Kidney (tissue), 14 donors: ENCODE measurements around the gene TEX11. TPM values are rescaled to one million over a fixed set of nuclear protein-coding genes. Genes with fewer than 3 reads are reported as not detected.
"Not testable (repeated sequence)": the region's sequence is repeated elsewhere in the genome, so short reads cannot be mapped to it uniquely, and the experiment has no call there.

ENCODE experiments used
- DNase-seq, 5 donors: peaks; one replicate each; pipeline ENCODE4 v3.0.0-alpha.2; 2013 to 2020
- FAIRE-seq: peaks from 2 replicates; lab custom pipeline; 2012; peaks lifted over from hg19 to GRCh38; lab: Jason Lieb, UNC
- H3K27ac ChIP-seq, 2 donors: one replicate each; pipeline ENCODE4 v1.7.0; 2013; ENCODE audit warnings: low read depth in 2 of 2, low read length in 2 of 2, inconsistent platforms in 1 of 2
- H3K27me3 ChIP-seq: one replicate; pipeline ENCODE4 v1.7.1; 2013; ENCODE audit warnings: low read length, inconsistent platforms; ENCODE audit not compliant: control insufficient read depth, insufficient read depth
- H3K36me3 ChIP-seq, 3 donors: one replicate each; pipeline versions ENCODE4 v1.7.0 to v1.7.1; 2013; ENCODE audit warnings: low read length in 3 of 3, control low read depth in 1 of 3, inconsistent platforms in 1 of 3; ENCODE audit not compliant: insufficient read depth in 3 of 3, control insufficient read depth in 2 of 3
- H3K4me1 ChIP-seq, 3 donors: one replicate each; pipeline versions ENCODE4 v1.7.0 to v1.7.1; 2013; ENCODE audit warnings: low read length in 3 of 3, inconsistent platforms in 1 of 3, low read depth in 1 of 3; ENCODE audit not compliant: control insufficient read depth in 2 of 3, insufficient read depth in 2 of 3
- H3K4me3 ChIP-seq, 3 donors: one replicate each; pipeline versions ENCODE4 v1.7.0 to v1.8.1; 2013; ENCODE audit warnings: low read length in 3 of 3, control low read depth in 1 of 3, inconsistent platforms in 1 of 3
- H3K9ac ChIP-seq, 3 donors: one replicate each; pipeline versions ENCODE4 v1.7.0 to v1.7.1; 2013; ENCODE audit warnings: low read length in 3 of 3, control low read depth in 1 of 3, inconsistent platforms in 1 of 3
- H3K9me3 ChIP-seq, 3 donors: one replicate each; pipeline versions ENCODE4 v1.7.0 to v1.7.1; 2013; ENCODE audit warnings: low read length in 3 of 3, control low read depth in 1 of 3, inconsistent platforms in 1 of 3; ENCODE audit not compliant: control insufficient read depth in 2 of 3, insufficient read depth in 1 of 3
- intact Hi-C: fragments of 100-400 bp; cut with DNase I; formaldehyde crosslinking; loops from one replicate; pipeline ENCODE4 v1.11.1; 2022
- polyA plus RNA-seq: library from polyadenylated mRNA; stranded (reverse); fragments of 350-450 nt; fragmentation: Illumina TruSeq; extraction: RNeasy Lipid Tissue Mini Kit (QIAGEN cat#74804); gene quantifications from one replicate; pipeline ENCODE4 v1.2.3, GENCODE V29; 2014; ENCODE audit warnings: low read depth, low replicate concordance; ENCODE audit not compliant: insufficient read depth
- total RNA-seq: library from RNA; stranded (reverse); fragmentation: NEBNext Ultra II Directional; extraction: Animal tissue kit (Norgen Biotek cat#: 25700); gene quantifications from one replicate; pipeline ENCODE4 v1.2.1, GENCODE V29; 2021
- TF ChIP-seq, protein P1 (sequence below): IDR thresholded peaks from 3 replicates; pipeline ENCODE4 v1.5.1; 2012; ENCODE audit warnings: mild to moderate bottlenecking, moderate library complexity, borderline replicate concordance; ENCODE audit not compliant: insufficient read depth; ENCODE audit errors: extremely low read depth
- donor health status: control.
- donor health status: control.
- donor health status: control.
- donor health status: control.
- donor health status: control.
- donor health status: DM: yes; HTN: yes; CAD: no.
- donor health status: Normal renal cell carcinoma (clear cell type).

TEX11 gene
- total and polyA plus RNA-seq, 2 donors from 2014 or later, result 0.28 TPM; not detected in 1

DNA sequence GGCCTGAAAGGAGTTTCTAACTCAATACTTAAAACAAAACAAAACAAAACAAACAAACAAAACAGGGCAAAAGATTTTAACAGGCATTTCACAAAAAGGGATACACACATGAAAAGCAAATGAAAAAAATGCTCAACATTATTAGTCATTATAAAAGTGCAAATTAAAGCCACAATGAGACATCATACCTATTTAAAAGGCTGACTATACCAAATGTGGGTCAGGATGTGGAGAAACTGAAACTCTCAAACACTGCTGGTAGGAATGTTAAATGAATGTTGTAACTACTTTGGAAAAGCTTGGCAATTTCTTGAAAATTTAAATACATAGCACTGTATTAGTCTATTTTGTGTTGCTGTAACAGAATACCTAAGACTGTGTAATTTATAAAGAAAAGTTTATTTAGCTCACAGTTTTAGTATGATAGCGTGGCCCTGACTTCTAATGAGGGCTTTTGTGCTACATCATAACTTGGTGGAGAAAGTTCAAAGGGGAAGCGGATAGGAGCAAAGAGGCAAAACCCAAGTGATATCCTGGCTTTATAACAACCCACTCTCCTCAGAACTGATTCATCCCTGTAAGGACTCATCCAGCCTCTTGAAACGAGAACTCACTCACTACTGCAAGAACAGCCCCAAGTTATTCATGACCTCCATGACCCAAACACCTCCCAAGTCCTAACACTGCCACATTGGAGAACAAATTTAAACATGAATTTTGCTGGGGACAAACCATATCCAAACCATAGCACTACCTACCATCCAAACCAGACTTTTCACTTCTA, 214.0 kb downstream of the TEX11 start:
- TF ChIP-seq, protein P1, sequence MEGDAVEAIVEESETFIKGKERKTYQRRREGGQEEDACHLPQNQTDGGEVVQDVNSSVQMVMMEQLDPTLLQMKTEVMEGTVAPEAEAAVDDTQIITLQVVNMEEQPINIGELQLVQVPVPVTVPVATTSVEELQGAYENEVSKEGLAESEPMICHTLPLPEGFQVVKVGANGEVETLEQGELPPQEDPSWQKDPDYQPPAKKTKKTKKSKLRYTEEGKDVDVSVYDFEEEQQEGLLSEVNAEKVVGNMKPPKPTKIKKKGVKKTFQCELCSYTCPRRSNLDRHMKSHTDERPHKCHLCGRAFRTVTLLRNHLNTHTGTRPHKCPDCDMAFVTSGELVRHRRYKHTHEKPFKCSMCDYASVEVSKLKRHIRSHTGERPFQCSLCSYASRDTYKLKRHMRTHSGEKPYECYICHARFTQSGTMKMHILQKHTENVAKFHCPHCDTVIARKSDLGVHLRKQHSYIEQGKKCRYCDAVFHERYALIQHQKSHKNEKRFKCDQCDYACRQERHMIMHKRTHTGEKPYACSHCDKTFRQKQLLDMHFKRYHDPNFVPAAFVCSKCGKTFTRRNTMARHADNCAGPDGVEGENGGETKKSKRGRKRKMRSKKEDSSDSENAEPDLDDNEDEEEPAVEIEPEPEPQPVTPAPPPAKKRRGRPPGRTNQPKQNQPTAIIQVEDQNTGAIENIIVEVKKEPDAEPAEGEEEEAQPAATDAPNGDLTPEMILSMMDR, result no peak
- Histone ChIP-seq H3K27ac (no peak overlapping the region), H3K9me3 (no peaks in the 10 kb centered on the region), H3K27me3 (no peaks in the 10 kb centered on the region), H3K36me3 (no peaks in the 10 kb centered on the region), H3K9ac (no peak overlapping the region), H3K4me3 (no peak overlapping the region), H3K4me1 (no peaks in the 10 kb centered on the region)
- DNase-seq (no peak), FAIRE-seq (no peak)
- intact Hi-C loops, result no loop called here

DNA sequence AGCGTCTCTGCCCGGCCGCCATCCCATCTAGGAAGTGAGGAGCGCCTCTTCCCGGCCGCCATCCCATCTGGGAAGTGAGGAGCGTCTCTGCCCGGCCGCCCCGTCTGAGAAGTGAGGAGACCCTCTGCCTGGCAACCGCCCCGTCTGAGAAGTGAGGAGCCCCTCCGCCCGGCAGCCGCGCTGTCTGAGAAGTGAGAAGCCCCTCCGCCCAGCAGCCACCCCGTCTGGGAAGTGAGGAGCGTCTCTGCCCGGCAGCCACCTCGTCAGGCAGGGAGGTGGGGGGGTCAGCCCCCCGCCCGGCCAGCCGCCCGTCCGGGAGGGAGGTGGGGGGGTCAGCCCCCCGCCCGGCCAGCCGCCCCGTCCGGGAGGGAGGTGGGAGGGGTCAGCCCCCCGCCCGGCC, 229.1 kb downstream of the TEX11 start:
- H3K36me3 ChIP-seq, intact Hi-C loops, H3K9ac ChIP-seq, FAIRE-seq, H3K4me1 ChIP-seq, H3K4me3 ChIP-seq, H3K27me3 ChIP-seq, H3K9me3 ChIP-seq, H3K27ac ChIP-seq: not testable (repeated sequence)
- peak in 1 of 5 donors; percentile 51 for DNase-seq

DNA sequence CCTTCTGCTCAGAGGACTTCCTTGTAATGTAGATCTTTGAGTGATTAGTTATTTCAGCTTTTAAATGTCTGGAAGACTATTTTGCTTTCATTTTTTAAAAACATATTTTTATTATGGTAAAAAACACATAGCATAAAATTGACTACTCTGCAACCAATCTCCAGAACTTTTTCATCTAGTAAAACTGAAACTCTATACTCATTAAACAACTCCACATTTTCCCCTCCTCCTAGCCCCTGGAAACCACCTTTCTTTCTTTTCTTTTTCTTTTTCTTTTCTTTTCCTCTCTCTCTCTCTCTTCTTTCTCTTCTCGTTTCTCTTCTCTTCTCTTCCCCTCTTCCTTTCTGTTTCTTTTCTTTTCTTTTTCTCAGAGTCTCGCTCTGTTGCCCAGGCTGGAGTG, 233.2 kb downstream of the TEX11 start:
- Histone ChIP-seq H3K4me3 (no peak overlapping the region), H3K27me3 (no peaks in the 10 kb centered on the region), H3K9me3 (no peaks in the 10 kb centered on the region), H3K27ac (no peak overlapping the region), H3K9ac (no peak overlapping the region), H3K36me3 (no peaks in the 10 kb centered on the region), H3K4me1 (no peaks in the 10 kb centered on the region)
- intact Hi-C loops, result no loop called here
- FAIRE-seq, result no peak
- DNase-seq, result no peak
- TF ChIP-seq, protein P1, result no peak

DNA sequence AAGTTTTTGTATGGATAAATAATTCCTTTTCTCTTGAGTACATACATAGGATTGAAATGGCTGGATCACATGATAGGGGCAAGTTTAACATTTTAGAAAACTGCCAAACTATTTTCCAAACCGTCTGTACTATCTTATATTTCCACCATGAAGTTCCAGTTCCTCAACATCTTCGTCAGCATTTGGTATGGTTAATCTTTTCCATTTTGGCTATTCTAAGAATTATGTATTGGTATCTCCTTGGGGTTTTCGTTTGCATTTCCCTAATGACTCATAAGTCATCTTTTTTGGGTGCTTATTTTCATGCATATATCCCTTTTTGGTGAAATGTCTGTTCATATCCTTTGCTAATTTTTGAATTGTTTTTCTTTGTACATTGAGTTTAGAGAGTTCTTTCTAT, 236.2 kb downstream of the TEX11 start:
- H3K9ac ChIP-seq, result no peak overlapping the region
- intact Hi-C loops, result no loop called here
- H3K9me3 ChIP-seq, result no peaks in the 10 kb centered on the region
- H3K36me3 ChIP-seq, result no peaks in the 10 kb centered on the region
- H3K4me3 ChIP-seq, result no peak overlapping the region
- H3K4me1 ChIP-seq, result no peaks in the 10 kb centered on the region
- TF ChIP-seq, protein P1, result no peak
- H3K27ac ChIP-seq, result no peak overlapping the region
- H3K27me3 ChIP-seq, result no peaks in the 10 kb centered on the region
- DNase-seq (no peak), FAIRE-seq (peak; percentile 13)
